Epithelial cell of esophagus (primary cell): ENCODE results near the gene ANKMY2.

ENCODE experiments used
- DNase-seq: peaks from one replicate; pipeline ENCODE4 v3.0.0; 2010; ENCODE audit warnings: low read depth
- H3K4me3 ChIP-seq: 2 replicates; pipeline ENCODE4 v1.5.1; 2011; ENCODE audit warnings: mild to moderate bottlenecking, low read length, control low read depth
- TF ChIP-seq, protein P1 (sequence below): IDR thresholded peaks from 2 replicates; pipeline ENCODE4 v1.5.1; 2011; ENCODE audit warnings: low read depth, mild to moderate bottlenecking, low read length, control low read depth, inconsistent platforms; ENCODE audit not compliant: insufficient read depth; ENCODE audit errors: missing control alignments

Gene ANKMY2

GRCh38 chr7:16563281-16564022 is 82.1 kb downstream of the ANKMY2 start:
- DNase-seq = no peak
- TF ChIP-seq, protein P1, sequence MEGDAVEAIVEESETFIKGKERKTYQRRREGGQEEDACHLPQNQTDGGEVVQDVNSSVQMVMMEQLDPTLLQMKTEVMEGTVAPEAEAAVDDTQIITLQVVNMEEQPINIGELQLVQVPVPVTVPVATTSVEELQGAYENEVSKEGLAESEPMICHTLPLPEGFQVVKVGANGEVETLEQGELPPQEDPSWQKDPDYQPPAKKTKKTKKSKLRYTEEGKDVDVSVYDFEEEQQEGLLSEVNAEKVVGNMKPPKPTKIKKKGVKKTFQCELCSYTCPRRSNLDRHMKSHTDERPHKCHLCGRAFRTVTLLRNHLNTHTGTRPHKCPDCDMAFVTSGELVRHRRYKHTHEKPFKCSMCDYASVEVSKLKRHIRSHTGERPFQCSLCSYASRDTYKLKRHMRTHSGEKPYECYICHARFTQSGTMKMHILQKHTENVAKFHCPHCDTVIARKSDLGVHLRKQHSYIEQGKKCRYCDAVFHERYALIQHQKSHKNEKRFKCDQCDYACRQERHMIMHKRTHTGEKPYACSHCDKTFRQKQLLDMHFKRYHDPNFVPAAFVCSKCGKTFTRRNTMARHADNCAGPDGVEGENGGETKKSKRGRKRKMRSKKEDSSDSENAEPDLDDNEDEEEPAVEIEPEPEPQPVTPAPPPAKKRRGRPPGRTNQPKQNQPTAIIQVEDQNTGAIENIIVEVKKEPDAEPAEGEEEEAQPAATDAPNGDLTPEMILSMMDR = no peak
- H3K4me3 ChIP-seq = no peak overlapping the region

DNA sequence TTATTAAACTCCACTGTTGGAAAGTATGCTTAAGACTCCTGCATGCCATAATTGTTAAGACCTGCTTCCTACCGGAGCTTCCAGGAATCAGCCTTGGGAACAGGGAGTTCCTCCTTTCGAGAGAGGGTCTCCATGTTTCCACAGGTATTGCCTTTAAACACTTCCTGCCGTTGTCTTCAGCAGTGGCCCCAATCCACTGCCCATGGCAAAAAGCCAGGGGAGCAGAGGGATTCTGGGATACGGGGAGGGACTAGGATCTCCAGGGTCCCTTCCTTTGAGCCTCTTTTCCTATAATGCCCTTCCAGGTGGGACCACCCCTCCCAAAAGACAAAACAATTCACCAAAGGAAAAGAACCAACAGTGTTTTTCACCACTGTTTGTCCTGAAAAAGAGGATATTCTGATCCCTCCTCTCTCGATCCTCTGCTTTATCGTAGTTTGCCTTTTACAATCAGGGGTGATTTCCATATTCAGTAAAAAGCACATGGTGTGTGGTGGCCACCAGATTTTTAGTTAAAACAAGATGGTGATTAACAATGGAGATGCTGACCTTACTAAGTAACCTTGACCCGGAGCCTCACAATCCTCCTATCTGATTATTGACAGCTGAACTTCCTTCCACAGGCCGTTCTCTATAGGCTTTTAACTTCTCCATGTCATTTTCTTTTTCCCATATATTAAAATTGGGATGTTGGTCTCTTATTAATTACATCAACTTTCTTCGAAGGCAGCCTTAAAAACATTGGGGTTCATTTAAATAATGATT is 82.9 kb downstream of the ANKMY2 start:
- TF ChIP-seq, protein P1 = no peak
- DNase-seq = no peak
- H3K4me3 ChIP-seq = no peak overlapping the region

GRCh38 chr7:16561943-16562342 is 83.6 kb downstream of the ANKMY2 start:
- TF ChIP-seq, protein P1 = no peak
- no peak overlapping the region for H3K4me3 ChIP-seq
- DNase-seq = no peak

DNA sequence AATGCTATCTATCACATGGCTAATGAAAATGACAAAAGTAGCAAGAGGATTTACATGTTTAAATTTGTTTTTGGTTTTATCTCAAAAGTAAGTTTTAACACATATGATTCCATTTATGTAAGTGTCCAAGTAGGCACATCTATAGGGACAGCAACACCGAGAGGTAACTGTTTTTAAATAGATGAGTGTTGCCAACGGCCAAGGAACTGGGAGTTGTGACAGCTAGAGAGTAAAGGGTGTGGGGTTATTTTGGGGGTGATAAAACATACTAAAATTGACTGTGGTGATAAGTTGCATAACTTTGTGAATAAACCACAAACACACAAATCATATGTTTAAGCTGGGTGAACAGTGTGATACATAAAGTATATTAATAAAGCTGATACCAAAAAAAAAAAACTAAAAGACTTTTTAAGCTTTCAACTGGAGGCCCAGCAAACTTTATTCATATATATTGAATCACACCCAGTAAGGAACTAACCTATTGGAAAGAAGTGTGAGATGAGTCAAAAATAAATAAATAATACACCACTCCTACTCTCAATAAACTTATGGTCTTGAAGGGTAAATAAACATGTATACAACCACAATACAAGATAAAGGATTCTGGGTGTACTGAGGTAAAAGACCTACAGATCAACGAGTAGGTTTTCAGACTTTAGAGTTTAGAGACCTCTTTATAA is 85.9 kb downstream of the ANKMY2 start:
- no peak overlapping the region for H3K4me3 ChIP-seq
- peak; percentile 4 for DNase-seq
- TF ChIP-seq, protein P1 = no peak

DNA sequence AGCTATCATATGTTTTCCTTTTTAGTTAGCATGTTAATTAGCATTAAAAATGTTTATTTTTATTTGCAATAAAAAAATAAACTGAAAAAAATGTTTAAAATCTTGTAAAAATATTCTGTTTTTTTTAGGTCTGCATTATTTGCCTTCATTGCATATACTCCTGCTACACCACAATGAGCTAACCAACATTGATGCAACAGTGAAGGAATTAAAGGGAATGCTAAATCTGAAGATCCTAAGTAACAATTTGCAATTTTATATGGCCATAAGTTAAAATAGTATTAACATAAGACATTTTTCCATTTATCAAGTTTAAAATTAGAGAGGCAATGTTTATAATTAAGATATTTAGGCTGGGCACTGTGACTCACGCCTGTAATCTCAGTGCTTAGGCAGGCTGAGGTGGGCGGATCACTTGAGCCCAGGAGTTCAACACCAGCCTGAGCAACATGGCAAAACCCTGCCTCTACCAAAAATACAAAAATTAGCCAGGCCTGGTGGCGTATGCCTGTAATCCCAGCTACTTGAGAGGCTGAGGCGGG is 86.7 kb downstream of the ANKMY2 start:
- peak; percentile 23 for DNase-seq
- TF ChIP-seq, protein P1 = no peak
- H3K4me3 ChIP-seq = no peak overlapping the region

- TF ChIP-seq, protein P1 = no peak
- H3K4me3 ChIP-seq = no peak overlapping the region
- no peak for DNase-seq
Observed at GRCh38 chr7:16556359-16556758, 89.2 kb downstream of the ANKMY2 start.
